ENCODE results near the gene FCHSD1. TPM values are rescaled to one million over a fixed set of nuclear protein-coding genes. Genes with fewer than 3 reads are reported as not detected.

FCHSD1 gene
- total RNA-seq, 1 donor from 2014 or later = 28.6 TPM

DNA sequence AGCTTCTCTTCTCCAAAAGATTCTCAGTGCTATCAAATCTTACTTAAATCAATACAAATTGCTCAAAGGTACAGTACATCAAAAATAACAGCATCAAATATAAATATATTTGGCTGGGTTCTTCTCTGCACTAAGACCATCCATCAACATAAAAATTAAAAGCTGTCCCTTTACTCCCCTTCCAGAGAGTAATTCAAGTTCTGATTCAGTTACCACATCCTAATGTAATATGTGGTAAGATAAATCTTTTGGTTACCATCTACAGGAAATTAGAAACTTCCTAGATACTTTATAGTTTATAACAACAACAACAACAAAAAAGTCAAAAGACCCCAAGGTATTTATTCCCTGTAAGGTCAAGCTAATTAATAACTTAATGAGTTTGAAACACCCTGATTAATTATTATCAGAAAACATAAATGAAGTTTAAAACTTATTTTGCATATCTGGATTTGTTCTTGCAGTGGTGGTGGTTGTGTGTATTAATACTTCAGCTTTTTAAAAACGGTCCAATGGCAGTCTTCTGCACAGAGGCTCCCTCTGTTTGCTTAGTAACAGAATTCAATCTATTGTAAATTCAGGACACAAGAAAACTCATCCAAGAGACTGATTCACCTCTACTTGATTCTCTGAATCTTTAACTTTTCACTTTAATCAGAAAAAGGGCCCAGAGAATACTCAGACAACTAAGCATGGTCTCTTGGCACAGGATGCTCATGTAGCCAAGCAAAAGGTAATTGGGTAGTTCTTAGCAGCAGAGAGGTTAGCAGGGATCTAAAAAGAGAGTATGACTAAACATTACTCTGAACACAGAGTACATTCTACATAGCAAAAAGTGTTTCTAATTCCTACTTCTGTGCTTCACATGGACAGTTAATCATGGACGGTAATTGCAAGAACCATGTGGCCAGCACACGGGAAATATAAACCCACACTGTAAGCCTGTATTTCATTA lies 52.5 kb downstream of the FCHSD1 start:
- H3K4me1 Mint-ChIP-seq (ENCODE audit: unreplicated experiment) = peaks cover 1% of the 10 kb centered on the region
- DNase-seq (ENCODE audit: extremely low spot score, unreplicated experiment) = no peak
- H3K4me3 Mint-ChIP-seq (ENCODE audit: unreplicated experiment) = no peak overlapping the region
- TF ChIP-seq, protein P1, sequence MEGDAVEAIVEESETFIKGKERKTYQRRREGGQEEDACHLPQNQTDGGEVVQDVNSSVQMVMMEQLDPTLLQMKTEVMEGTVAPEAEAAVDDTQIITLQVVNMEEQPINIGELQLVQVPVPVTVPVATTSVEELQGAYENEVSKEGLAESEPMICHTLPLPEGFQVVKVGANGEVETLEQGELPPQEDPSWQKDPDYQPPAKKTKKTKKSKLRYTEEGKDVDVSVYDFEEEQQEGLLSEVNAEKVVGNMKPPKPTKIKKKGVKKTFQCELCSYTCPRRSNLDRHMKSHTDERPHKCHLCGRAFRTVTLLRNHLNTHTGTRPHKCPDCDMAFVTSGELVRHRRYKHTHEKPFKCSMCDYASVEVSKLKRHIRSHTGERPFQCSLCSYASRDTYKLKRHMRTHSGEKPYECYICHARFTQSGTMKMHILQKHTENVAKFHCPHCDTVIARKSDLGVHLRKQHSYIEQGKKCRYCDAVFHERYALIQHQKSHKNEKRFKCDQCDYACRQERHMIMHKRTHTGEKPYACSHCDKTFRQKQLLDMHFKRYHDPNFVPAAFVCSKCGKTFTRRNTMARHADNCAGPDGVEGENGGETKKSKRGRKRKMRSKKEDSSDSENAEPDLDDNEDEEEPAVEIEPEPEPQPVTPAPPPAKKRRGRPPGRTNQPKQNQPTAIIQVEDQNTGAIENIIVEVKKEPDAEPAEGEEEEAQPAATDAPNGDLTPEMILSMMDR (IDR thresholded peaks at IDR 0.05) = no peak
- no peaks in the 10 kb centered on the region for H3K9me3 Mint-ChIP-seq (ENCODE audit: unreplicated experiment)
- H3K27me3 Mint-ChIP-seq (ENCODE audit: unreplicated experiment) = no peaks in the 10 kb centered on the region
- H3K27ac Mint-ChIP-seq (ENCODE audit: unreplicated experiment) = no peak overlapping the region
- H3K36me3 Mint-ChIP-seq (ENCODE audit: unreplicated experiment) = no peaks in the 10 kb centered on the region

DNA sequence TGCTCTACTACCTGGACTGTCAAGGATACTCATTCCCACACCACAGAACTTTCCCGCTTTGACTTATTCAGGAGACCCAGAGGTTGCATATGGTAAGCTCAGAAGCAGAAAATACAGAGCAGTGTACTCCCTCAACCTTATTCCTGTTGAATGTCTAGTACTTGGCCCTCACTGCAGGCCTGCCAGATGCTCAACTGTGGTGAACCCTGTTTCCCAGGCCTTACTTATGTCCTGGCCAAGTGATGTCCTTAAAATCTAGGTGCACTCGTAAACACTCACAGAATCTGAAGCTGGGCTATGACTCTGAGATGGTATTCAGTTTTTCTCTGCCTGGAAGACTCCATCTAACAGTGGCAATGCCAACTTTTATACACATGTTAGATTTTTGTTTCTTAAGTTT lies 53.4 kb downstream of the FCHSD1 start:
- Mint-ChIP-seq H3K27ac (ENCODE audit: unreplicated experiment) (no peak overlapping the region), H3K27me3 (ENCODE audit: unreplicated experiment) (no peaks in the 10 kb centered on the region), H3K4me3 (ENCODE audit: unreplicated experiment) (no peak overlapping the region), H3K36me3 (ENCODE audit: unreplicated experiment) (no peaks in the 10 kb centered on the region), H3K9me3 (ENCODE audit: unreplicated experiment) (no peaks in the 10 kb centered on the region), H3K4me1 (ENCODE audit: unreplicated experiment) (no peaks in the 10 kb centered on the region)
- TF ChIP-seq, protein P1 (IDR thresholded peaks at IDR 0.05) = no peak
- DNase-seq (ENCODE audit: extremely low spot score, unreplicated experiment) = no peak

DNA sequence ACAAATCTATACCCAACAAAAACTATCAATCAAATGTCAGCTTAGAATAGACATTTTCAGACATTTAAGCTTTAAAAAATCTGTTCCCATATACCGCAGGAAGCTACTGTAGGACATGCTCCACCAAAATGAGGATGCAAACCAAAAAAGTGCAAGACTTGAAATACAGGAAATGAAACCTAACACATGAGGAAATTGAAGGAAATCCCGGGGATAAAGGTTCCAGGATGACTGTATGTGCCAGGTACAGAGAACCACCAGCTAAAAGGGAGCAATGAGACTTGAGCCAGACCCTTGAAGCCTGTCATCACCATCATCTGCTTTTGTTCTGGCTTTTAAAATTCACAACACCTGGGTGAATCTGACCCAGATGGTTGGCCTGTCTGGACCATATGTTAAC lies 53.8 kb downstream of the FCHSD1 start:
- no peaks in the 10 kb centered on the region for H3K4me1 Mint-ChIP-seq (ENCODE audit: unreplicated experiment)
- no peak overlapping the region for H3K4me3 Mint-ChIP-seq (ENCODE audit: unreplicated experiment)
- no peaks in the 10 kb centered on the region for H3K36me3 Mint-ChIP-seq (ENCODE audit: unreplicated experiment)
- TF ChIP-seq, protein P1 (IDR thresholded peaks at IDR 0.05) = no peak
- DNase-seq (ENCODE audit: extremely low spot score, unreplicated experiment) = no peak
- H3K27me3 Mint-ChIP-seq (ENCODE audit: unreplicated experiment) = no peaks in the 10 kb centered on the region
- no peaks in the 10 kb centered on the region for H3K9me3 Mint-ChIP-seq (ENCODE audit: unreplicated experiment)
- H3K27ac Mint-ChIP-seq (ENCODE audit: unreplicated experiment) = no peak overlapping the region

DNA sequence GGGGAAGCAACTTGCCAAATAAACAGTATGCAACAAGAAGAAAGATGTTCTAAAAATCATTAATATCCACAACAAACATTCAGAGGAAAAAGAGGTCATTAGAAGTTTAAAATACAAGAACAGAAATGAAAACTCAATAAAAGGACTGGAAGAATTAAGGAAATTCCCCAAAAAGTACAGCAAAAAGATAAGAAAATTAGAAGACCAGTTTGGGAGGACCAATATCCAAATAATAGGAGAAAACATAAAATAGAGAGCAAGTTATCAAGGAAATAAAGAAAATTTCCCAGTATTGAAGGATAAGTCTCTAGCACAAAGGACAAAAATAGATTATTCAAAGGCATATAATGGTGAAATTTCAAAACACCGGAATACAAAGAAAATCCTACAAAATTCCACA lies 54.4 kb downstream of the FCHSD1 start:
- TF ChIP-seq, protein P1 (IDR thresholded peaks at IDR 0.05) = no peak
- Mint-ChIP-seq H3K36me3 (ENCODE audit: unreplicated experiment) (no peaks in the 10 kb centered on the region), H3K4me1 (ENCODE audit: unreplicated experiment) (peaks cover 2% of the 10 kb centered on the region), H3K27ac (ENCODE audit: unreplicated experiment) (no peak overlapping the region), H3K4me3 (ENCODE audit: unreplicated experiment) (no peak overlapping the region), H3K9me3 (ENCODE audit: unreplicated experiment) (no peaks in the 10 kb centered on the region), H3K27me3 (ENCODE audit: unreplicated experiment) (no peaks in the 10 kb centered on the region)
- no peak for DNase-seq (ENCODE audit: extremely low spot score, unreplicated experiment)

DNA sequence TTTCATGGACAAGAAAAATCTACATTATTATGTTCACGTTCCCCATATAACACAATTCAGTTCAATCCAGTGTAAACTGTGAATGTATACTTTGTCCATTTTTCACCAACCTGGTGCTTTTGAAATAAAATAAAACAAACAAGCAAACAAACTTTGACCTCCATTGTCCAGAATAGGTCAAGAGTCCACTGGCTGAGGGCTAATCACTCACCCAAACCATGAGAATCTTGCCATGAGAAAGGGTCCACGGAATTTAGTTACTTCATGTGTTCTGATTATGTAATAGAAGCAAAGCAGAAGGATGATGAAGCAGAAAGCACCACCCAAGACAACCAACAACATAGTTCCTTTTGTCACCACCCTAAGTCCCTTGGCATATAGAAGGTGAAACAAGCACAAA lies 61.1 kb downstream of the FCHSD1 start:
- TF ChIP-seq, protein P1 (IDR thresholded peaks at IDR 0.05) = no peak
- no peaks in the 10 kb centered on the region for H3K9me3 Mint-ChIP-seq (ENCODE audit: unreplicated experiment)
- H3K36me3 Mint-ChIP-seq (ENCODE audit: unreplicated experiment) = peaks cover 2% of the 10 kb centered on the region
- H3K27ac Mint-ChIP-seq (ENCODE audit: unreplicated experiment) = no peak overlapping the region
- H3K4me3 Mint-ChIP-seq (ENCODE audit: unreplicated experiment) = no peak overlapping the region
- DNase-seq (ENCODE audit: extremely low spot score, unreplicated experiment) = no peak
- peaks cover 2% of the 10 kb centered on the region for H3K4me1 Mint-ChIP-seq (ENCODE audit: unreplicated experiment)
- no peaks in the 10 kb centered on the region for H3K27me3 Mint-ChIP-seq (ENCODE audit: unreplicated experiment)
